Endothelial cell of umbilical vein (primary cell): Measurements from ENCODE around the gene ASB2.

ENCODE experiments used
- CTCF ChIP-seq, 2 donors: IDR thresholded peaks; 1 replicate in 1 of 2; 2 replicates in 1 of 2; pipeline ENCODE4 v1.5.1; 2011; ENCODE audit warnings: low read length in 2 of 2, mild to moderate bottlenecking in 2 of 2, moderate library complexity in 2 of 2, control low read depth in 1 of 2, inconsistent platforms in 1 of 2, low read depth in 1 of 2; ENCODE audit not compliant: insufficient read depth in 1 of 2; ENCODE audit errors: extremely low read depth in 1 of 2
- POLR2A ChIP-seq: IDR thresholded peaks from 2 replicates; pipeline ENCODE4 v1.6.1; 2012; ENCODE audit warnings: low read depth, mild to moderate bottlenecking, control low read depth, low read length

- no peak for TF ChIP-seq CTCF (IDR thresholded peaks at IDR 0.05; ENCODE audit: extremely low read depth in 1 of 2, insufficient read depth in 1 of 2, low read depth in 1 of 2, low read length in 2 of 2)
- no peak for TF ChIP-seq POLR2A
These were observed 38.9 kb downstream of the ASB2 start for GRCh38 chr14:93937519-93937918.
